Measurements from ENCODE around the gene TMEM63B. TPM values are rescaled to one million over a fixed set of nuclear protein-coding genes. Genes with fewer than 3 reads are reported as not detected.

TMEM63B gene
- total and polyA plus RNA-seq, 9 of the 15 experiments (the other 6 are each of a cell fraction or from before 2014, with no cell fraction given), result 0.14 to 39.4 (median 14.4) TPM

- peak; percentile 94 for ATAC-seq
- Histone ChIP-seq H3K4me3 (no peak overlapping the region), H3K79me2 (ENCODE audit: control insufficient read depth, insufficient read depth, low read length) (no peaks in the 10 kb centered on the region), H3K9me3 (replicated peaks; ENCODE audit: control insufficient read depth, insufficient read depth, low read depth, low read length) (no peaks in the 10 kb centered on the region), H3K4me2 (ENCODE audit: insufficient read depth, low read length) (peak overlapping the region; percentile 65), H3K9me1 (ENCODE audit: control insufficient read depth, insufficient read depth, low read length) (no peaks in the 10 kb centered on the region), H2AFZ (ENCODE audit: low read depth, low read length) (peak overlapping the region; percentile 91), H3K27ac (ENCODE audit: extremely low read depth, low read depth, low read length) (peak overlapping the region; percentile 47), H3K36me3 (ENCODE audit: control insufficient read depth, insufficient read depth, low read length) (no peaks in the 10 kb centered on the region), H3K27me3 (ENCODE audit: control insufficient read depth in 2 of 2, insufficient read depth in 2 of 2, low read length in 2 of 2) (no peaks in the 10 kb centered on the region), H3K9ac (ENCODE audit: insufficient read depth in 1 of 2, low read depth in 2 of 2, low read length in 2 of 2) (peak overlapping the region; percentile 25 to 84; a peak in 1 of 4 replicates), H3K4me1 (replicated peaks in 1 of 2; ENCODE audit: control insufficient read depth in 2 of 2, insufficient read depth in 2 of 2, low read length in 2 of 2) (peaks cover 8 to 11% of the 10 kb centered on the region in 2 experiments; a peak in 4 of 5 replicates), H4K20me1 (replicated peaks; ENCODE audit: control insufficient read depth, insufficient read depth, low read length) (no peaks in the 10 kb centered on the region)
- peak; percentile 85 for FAIRE-seq
- in situ Hi-C loops (cut with MboI), result no loop called here
- ChIA-PET POLR2A (interaction anchor here (0.8 to 4.5 kb wide), 8 partner anchors 9 to 61 kb away, joined by 3 to 32 read pairs (median 6); partner anchors contain the start of gene HSP90AB1), CTCF (ENCODE audit: low intra/inter-chr PET ratio) (no interaction called here)
- intact Hi-C loops (cut with micrococcal nuclease), result no loop called here
- 42% methylated on average over 10 of the region's 10 CpGs for WGBS (ENCODE audit: insufficient coverage, low coverage, missing lambda C conversion rate)
- BruUV-seq (replicated peaks), result no TSS peak
- peak in 2 of 4 experiments; percentile 74 to 79 for DNase-seq (ENCODE audit: extremely low read depth in 1 of 4, low spot score in 3 of 4)
- TF ChIP-seq ETV1 (tag; conservative IDR thresholded peaks at IDR 0.05; ENCODE audit: low read depth) (0 out of 2 replicates have a peak, but pooled peaks have one; percentile 14), GATAD2A (IDR thresholded peaks at IDR 0.05) (no peak), PHF20 (IDR thresholded peaks at IDR 0.05; ENCODE audit: partially characterized antibody) (peak; percentile 67), ZBTB26 (CRISPR knock-in tag; IDR thresholded peaks at IDR 0.05) (peak; percentile 78; the same call in 1 of the 2 replicates), RUNX1 (IDR thresholded peaks at IDR 0.05; ENCODE audit: low read depth) (no peak), ZNF398 (CRISPR knock-in tag; IDR thresholded peaks at IDR 0.05) (no peak), NEUROD1 (IDR thresholded peaks at IDR 0.05; ENCODE audit: borderline replicate concordance, low read depth, low read length, partially characterized antibody) (no peak), MAZ (CRISPR knock-in tag; conservative IDR thresholded peaks at IDR 0.05 in 1 of 2, IDR thresholded peaks at IDR 0.05 in 1 of 2) (no peak; a peak in 1 of 4 replicates), L3MBTL2 (IDR thresholded peaks at IDR 0.05) (peak; percentile 71), GABPB1 (CRISPR knock-in tag; IDR thresholded peaks at IDR 0.05) (no peak), LEF1 (IDR thresholded peaks at IDR 0.05) (no peak), SRSF7 (optimal IDR thresholded peaks at IDR 0.05; ENCODE audit: low read depth, low read length) (no peak), IRF9 (tag; IDR thresholded peaks at IDR 0.05) (no peak), ELF4 (CRISPR knock-in tag; IDR thresholded peaks at IDR 0.05) (0 out of 2 replicates have a peak, but pooled peaks have one; percentile 42), NFRKB (IDR thresholded peaks at IDR 0.05; ENCODE audit: low read depth) (no peak), TBP (optimal IDR thresholded peaks at IDR 0.05; ENCODE audit: low read depth, low read length) (peak; percentile 57), PHF8 (IDR thresholded peaks at IDR 0.05; ENCODE audit: borderline replicate concordance, low read length) (peak; percentile 12; the same call in 1 of the 2 replicates)
- TF ChIP-seq, protein P1, sequence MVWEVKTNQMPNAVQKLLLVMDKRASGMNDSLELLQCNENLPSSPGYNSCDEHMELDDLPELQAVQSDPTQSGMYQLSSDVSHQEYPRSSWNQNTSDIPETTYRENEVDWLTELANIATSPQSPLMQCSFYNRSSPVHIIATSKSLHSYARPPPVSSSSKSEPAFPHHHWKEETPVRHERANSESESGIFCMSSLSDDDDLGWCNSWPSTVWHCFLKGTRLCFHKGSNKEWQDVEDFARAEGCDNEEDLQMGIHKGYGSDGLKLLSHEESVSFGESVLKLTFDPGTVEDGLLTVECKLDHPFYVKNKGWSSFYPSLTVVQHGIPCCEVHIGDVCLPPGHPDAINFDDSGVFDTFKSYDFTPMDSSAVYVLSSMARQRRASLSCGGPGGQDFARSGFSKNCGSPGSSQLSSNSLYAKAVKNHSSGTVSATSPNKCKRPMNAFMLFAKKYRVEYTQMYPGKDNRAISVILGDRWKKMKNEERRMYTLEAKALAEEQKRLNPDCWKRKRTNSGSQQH (CRISPR knock-in tag; IDR thresholded peaks at IDR 0.05), result peak; percentile 47; the same call in 1 of the 2 replicates
Observed at GRCh38 chr6:44192428-44193041, 65.2 kb downstream of the TMEM63B start.
